ENCODE measurements around the gene RPL38. TPM values are rescaled to one million over a fixed set of nuclear protein-coding genes. Genes with fewer than 3 reads are reported as not detected.

Gene RPL38
- 3,306 TPM for polyA plus RNA-seq (2013, experiment 1 of 2)
- 3,256 TPM for polyA plus RNA-seq (2013, experiment 2 of 2)

DNA sequence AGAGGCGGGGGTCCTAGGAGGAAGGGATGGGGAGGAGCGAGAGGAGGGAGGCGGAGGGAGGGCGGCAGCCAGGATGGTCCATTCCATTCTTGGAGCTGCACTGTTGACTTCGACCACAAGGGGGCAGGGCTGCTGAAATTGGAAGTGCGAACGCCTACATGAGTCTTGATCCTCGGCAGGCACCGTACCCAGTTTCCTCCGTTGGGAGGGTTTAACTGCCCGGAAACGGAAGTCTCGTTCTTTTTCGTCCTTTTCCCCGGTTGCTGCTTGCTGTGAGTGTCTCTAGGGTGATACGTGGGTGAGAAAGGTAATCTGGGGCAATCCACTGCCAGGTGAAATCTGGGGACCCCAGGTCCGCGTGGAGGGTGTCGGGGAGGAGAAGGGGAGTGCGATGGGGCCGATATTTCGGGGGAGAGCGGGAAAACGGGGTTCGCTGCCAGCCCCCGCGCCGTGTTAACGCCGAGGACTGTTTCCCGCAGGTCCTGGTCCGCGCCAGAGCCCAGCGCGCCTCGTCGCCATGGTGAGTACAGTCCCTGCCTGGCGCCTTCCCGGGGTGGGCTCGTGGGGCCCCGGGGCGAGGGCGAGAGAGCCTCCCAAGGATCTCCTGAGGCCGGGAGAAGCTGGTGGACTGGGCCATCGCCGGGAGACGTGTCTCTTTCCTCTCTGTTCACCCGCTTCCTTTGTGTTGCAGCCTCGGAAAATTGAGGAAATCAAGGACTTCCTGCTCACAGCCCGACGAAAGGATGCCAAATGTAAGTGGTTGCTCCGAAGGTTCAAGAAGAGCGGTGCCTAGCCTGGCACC is at the start of gene RPL38:
TSS of gene RPL38 (plus strand) at position 240 of the 802 bp plus-strand sequence. CDS start at position 518, 278 bp downstream.
- peaks cover 24 to 32% of the 10 kb centered on the region in 2 experiments for H3K27me3 ChIP-seq (ENCODE audit: control insufficient read depth in 1 of 2, insufficient read depth in 1 of 2, low read length in 2 of 2)
- peak within 1 kb of the TSS; percentile 84 to 87 for H3K18ac ChIP-seq (ENCODE audit: low read depth in 1 of 2, low read length in 2 of 2)
- peaks cover 28 to 38% of the 10 kb centered on the region in 2 experiments for H3K36me3 ChIP-seq (ENCODE audit: control insufficient read depth in 1 of 2, insufficient read depth in 2 of 2, low read depth in 1 of 2, low read length in 2 of 2)
- peak within 1 kb of the TSS; percentile 13 to 67 for H3K14ac ChIP-seq (ENCODE audit: low read length in 2 of 2)
- H3K9me3 ChIP-seq (ENCODE audit: control insufficient read depth, low read length): no peaks in the 10 kb centered on the region
- no peak within 1 kb of the TSS for H2AK5ac ChIP-seq (ENCODE audit: low read length, severe bottlenecking)
- H3K4ac ChIP-seq (ENCODE audit: low read depth in 1 of 2, low read length in 2 of 2): peak within 1 kb of the TSS; percentile 76 to 92
- peak within 1 kb of the TSS; percentile 80 for H3K4me2 ChIP-seq (ENCODE audit: low read length, poor library complexity, severe bottlenecking)
- H4K8ac ChIP-seq (ENCODE audit: low read length): peak within 1 kb of the TSS; percentile 83
- H2AFZ ChIP-seq (ENCODE audit: low read depth, low read length): peak within 1 kb of the TSS; percentile 5
- H4K91ac ChIP-seq (ENCODE audit: low read length): peak within 1 kb of the TSS; percentile 84
- no peak within 1 kb of the TSS for H2BK15ac ChIP-seq (ENCODE audit: low read depth, poor library complexity, severe bottlenecking)
- peaks cover 18% of the 10 kb centered on the region for H3K4me1 ChIP-seq (ENCODE audit: control insufficient read depth, insufficient read depth, low read depth, low read length)
- H2BK12ac ChIP-seq (ENCODE audit: low read length in 2 of 2): no peak within 1 kb of the TSS
- peak; percentile 98 for DNase-seq
- H3K27ac ChIP-seq (ENCODE audit: low read length, poor library complexity, severe bottlenecking): peak within 1 kb of the TSS; percentile 91
- no peak within 1 kb of the TSS for H2BK5ac ChIP-seq (ENCODE audit: low read depth, low read length, poor library complexity, severe bottlenecking)
- peak within 1 kb of the TSS in 1 of 2 experiments; percentile 23 for H3K23ac ChIP-seq (ENCODE audit: low read length in 2 of 2)
- H3K4me3 ChIP-seq (ENCODE audit: insufficient read depth in 1 of 2, low read depth in 1 of 2, low read length in 2 of 2): peak within 1 kb of the TSS; percentile 77 to 88
- H3K79me1 ChIP-seq (replicated peaks; ENCODE audit: low read length, poor library complexity, severe bottlenecking): peaks cover 3% of the 10 kb centered on the region
- under 1% methylated on average over 53 of the region's 53 CpGs for WGBS
- H3K9ac ChIP-seq (ENCODE audit: low read length): peak within 1 kb of the TSS; percentile 98
- H2BK120ac ChIP-seq (ENCODE audit: low read depth, low read length): no peak within 1 kb of the TSS

DNA sequence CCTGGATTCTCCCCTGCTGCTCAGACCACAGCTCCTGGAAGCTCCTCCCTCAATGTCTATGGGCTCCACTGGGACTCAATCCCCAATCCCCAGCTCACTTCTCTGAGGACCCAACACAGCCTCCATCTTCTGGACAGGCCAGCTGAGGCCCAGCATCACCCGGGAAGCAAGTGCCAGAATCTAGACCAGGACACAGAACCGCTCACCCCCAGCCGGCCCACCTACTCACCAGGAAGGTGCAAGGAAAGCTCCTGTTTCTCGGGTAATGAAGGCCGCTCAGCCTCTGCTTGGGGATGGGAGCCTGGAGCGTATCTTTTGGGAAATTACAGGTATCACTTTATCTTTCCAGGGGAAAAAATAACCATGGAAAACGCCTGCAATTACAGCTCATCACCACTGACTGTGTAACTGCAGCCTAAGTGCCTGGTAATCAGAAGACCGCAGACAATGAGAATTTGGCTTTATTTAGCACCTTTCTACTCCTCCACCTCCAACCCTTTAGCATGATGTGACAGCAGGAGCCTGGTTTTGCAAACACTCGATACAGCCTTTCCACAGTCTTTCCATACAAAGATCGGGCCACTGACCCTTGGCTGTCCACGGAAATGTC is 49.6 kb upstream of the RPL38 start:
- H3K36me3 ChIP-seq (ENCODE audit: control insufficient read depth in 1 of 2, insufficient read depth in 2 of 2, low read depth in 1 of 2, low read length in 2 of 2): no peaks in the 10 kb centered on the region
- H3K4ac ChIP-seq (ENCODE audit: low read depth in 1 of 2, low read length in 2 of 2): no peak overlapping the region
- H3K23ac ChIP-seq (ENCODE audit: low read length in 2 of 2): no peak overlapping the region
- peaks cover 0 to 29% of the 10 kb centered on the region in 2 experiments for H3K27me3 ChIP-seq (ENCODE audit: control insufficient read depth in 1 of 2, insufficient read depth in 1 of 2, low read length in 2 of 2)
- H2AFZ ChIP-seq (ENCODE audit: low read depth, low read length): no peak overlapping the region
- H3K18ac ChIP-seq (ENCODE audit: low read depth in 1 of 2, low read length in 2 of 2): no peak overlapping the region
- no peak overlapping the region for H2BK5ac ChIP-seq (ENCODE audit: low read depth, low read length, poor library complexity, severe bottlenecking)
- H2BK15ac ChIP-seq (ENCODE audit: low read depth, poor library complexity, severe bottlenecking): no peak overlapping the region
- H3K27ac ChIP-seq (ENCODE audit: low read length, poor library complexity, severe bottlenecking): no peak overlapping the region
- H3K9ac ChIP-seq (ENCODE audit: low read length): no peak overlapping the region
- peaks cover 8% of the 10 kb centered on the region for H3K9me3 ChIP-seq (ENCODE audit: control insufficient read depth, low read length)
- no peak overlapping the region for H2BK120ac ChIP-seq (ENCODE audit: low read depth, low read length)
- DNase-seq: no peak
- H3K4me1 ChIP-seq (ENCODE audit: control insufficient read depth, insufficient read depth, low read depth, low read length): no peaks in the 10 kb centered on the region
- H4K8ac ChIP-seq (ENCODE audit: low read length): no peak overlapping the region
- no peak overlapping the region for H2AK5ac ChIP-seq (ENCODE audit: low read length, severe bottlenecking)
- H3K79me1 ChIP-seq (replicated peaks; ENCODE audit: low read length, poor library complexity, severe bottlenecking): no peaks in the 10 kb centered on the region
- no peak overlapping the region for H2BK12ac ChIP-seq (ENCODE audit: low read length in 2 of 2)
- H3K4me2 ChIP-seq (ENCODE audit: low read length, poor library complexity, severe bottlenecking): no peak overlapping the region
- no peak overlapping the region for H3K4me3 ChIP-seq (ENCODE audit: insufficient read depth in 1 of 2, low read depth in 1 of 2, low read length in 2 of 2)
- no peak overlapping the region for H4K91ac ChIP-seq (ENCODE audit: low read length)
- no peak overlapping the region for H3K14ac ChIP-seq (ENCODE audit: low read length in 2 of 2)
- 80% methylated on average over 11 of the region's 11 CpGs for WGBS

DNA sequence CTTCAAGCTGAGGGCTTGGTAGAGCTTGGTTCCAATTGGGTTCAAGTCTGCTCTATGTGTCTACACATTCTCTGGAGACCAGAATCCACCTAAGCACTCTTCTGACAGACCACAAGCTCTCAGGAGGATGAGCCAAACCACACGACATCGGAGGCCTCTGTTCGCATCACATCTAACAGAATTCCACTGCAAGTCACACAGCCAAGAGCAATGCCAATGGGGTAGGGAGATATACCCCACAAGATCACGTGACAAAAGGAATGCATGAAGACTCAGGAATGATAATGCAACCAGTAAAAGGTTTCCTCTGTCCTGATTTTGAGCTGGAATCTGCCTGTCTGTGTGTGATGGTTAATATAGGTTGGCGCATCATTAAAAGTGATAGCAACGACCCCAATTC is 46.6 kb upstream of the RPL38 start:
- Histone ChIP-seq H2BK5ac (ENCODE audit: low read depth, low read length, poor library complexity, severe bottlenecking) (no peak overlapping the region), H3K9ac (ENCODE audit: low read length) (no peak overlapping the region), H2BK15ac (ENCODE audit: low read depth, poor library complexity, severe bottlenecking) (no peak overlapping the region), H4K91ac (ENCODE audit: low read length) (no peak overlapping the region), H3K9me3 (ENCODE audit: control insufficient read depth, low read length) (peaks cover 8% of the 10 kb centered on the region), H3K18ac (ENCODE audit: low read depth in 1 of 2, low read length in 2 of 2) (no peak overlapping the region), H2BK120ac (ENCODE audit: low read depth, low read length) (no peak overlapping the region), H2AFZ (ENCODE audit: low read depth, low read length) (no peak overlapping the region), H3K14ac (ENCODE audit: low read length in 2 of 2) (no peak overlapping the region), H3K27ac (ENCODE audit: low read length, poor library complexity, severe bottlenecking) (no peak overlapping the region), H3K4ac (ENCODE audit: low read depth in 1 of 2, low read length in 2 of 2) (no peak overlapping the region), H3K4me2 (ENCODE audit: low read length, poor library complexity, severe bottlenecking) (no peak overlapping the region), H3K79me1 (replicated peaks; ENCODE audit: low read length, poor library complexity, severe bottlenecking) (no peaks in the 10 kb centered on the region), H3K4me3 (ENCODE audit: insufficient read depth in 1 of 2, low read depth in 1 of 2, low read length in 2 of 2) (no peak overlapping the region), H4K8ac (ENCODE audit: low read length) (no peak overlapping the region), H3K27me3 (ENCODE audit: control insufficient read depth in 1 of 2, insufficient read depth in 1 of 2, low read length in 2 of 2) (peaks cover 0 to 44% of the 10 kb centered on the region in 2 experiments), H3K4me1 (ENCODE audit: control insufficient read depth, insufficient read depth, low read depth, low read length) (no peaks in the 10 kb centered on the region), H3K23ac (ENCODE audit: low read length in 2 of 2) (no peak overlapping the region), H2AK5ac (ENCODE audit: low read length, severe bottlenecking) (no peak overlapping the region), H2BK12ac (ENCODE audit: low read length in 2 of 2) (no peak overlapping the region), H3K36me3 (ENCODE audit: control insufficient read depth in 1 of 2, insufficient read depth in 2 of 2, low read depth in 1 of 2, low read length in 2 of 2) (no peaks in the 10 kb centered on the region)
- DNase-seq: no peak
- WGBS: 84% methylated on average over 6 of the region's 6 CpGs

DNA sequence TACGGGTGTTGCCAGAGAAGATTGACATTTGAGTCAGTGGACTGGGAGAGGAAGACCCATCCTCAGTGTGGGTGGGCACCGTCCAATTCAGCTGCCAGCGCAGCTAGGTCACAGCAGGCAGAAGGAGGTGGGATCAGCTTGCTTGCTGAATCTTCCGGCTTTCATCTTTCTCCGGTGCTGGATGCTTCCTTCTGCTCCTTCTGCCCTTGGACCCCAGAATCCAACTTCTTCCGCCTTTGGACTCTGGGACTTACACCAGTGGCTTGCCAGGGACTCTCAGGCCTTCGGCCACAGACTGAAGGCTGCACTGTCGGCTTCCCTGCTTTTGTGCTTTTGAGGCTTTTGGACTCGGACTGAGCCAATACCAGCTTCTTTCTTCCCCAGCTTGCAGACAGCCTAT is 46.1 kb upstream of the RPL38 start:
- Histone ChIP-seq H4K91ac (ENCODE audit: low read length) (no peak overlapping the region), H3K36me3 (ENCODE audit: control insufficient read depth in 1 of 2, insufficient read depth in 2 of 2, low read depth in 1 of 2, low read length in 2 of 2) (no peaks in the 10 kb centered on the region), H3K4ac (ENCODE audit: low read depth in 1 of 2, low read length in 2 of 2) (no peak overlapping the region), H3K9ac (ENCODE audit: low read length) (no peak overlapping the region), H3K27me3 (ENCODE audit: control insufficient read depth in 1 of 2, insufficient read depth in 1 of 2, low read length in 2 of 2) (peaks cover 0 to 42% of the 10 kb centered on the region in 2 experiments), H3K18ac (ENCODE audit: low read depth in 1 of 2, low read length in 2 of 2) (no peak overlapping the region), H3K14ac (ENCODE audit: low read length in 2 of 2) (no peak overlapping the region), H2BK15ac (ENCODE audit: low read depth, poor library complexity, severe bottlenecking) (no peak overlapping the region), H3K27ac (ENCODE audit: low read length, poor library complexity, severe bottlenecking) (no peak overlapping the region), H2BK12ac (ENCODE audit: low read length in 2 of 2) (no peak overlapping the region), H3K23ac (ENCODE audit: low read length in 2 of 2) (no peak overlapping the region), H3K4me1 (ENCODE audit: control insufficient read depth, insufficient read depth, low read depth, low read length) (no peaks in the 10 kb centered on the region), H4K8ac (ENCODE audit: low read length) (no peak overlapping the region), H2AK5ac (ENCODE audit: low read length, severe bottlenecking) (no peak overlapping the region), H2BK5ac (ENCODE audit: low read depth, low read length, poor library complexity, severe bottlenecking) (no peak overlapping the region), H2AFZ (ENCODE audit: low read depth, low read length) (no peak overlapping the region), H3K79me1 (replicated peaks; ENCODE audit: low read length, poor library complexity, severe bottlenecking) (no peaks in the 10 kb centered on the region), H2BK120ac (ENCODE audit: low read depth, low read length) (no peak overlapping the region), H3K4me3 (ENCODE audit: insufficient read depth in 1 of 2, low read depth in 1 of 2, low read length in 2 of 2) (no peak overlapping the region), H3K9me3 (ENCODE audit: control insufficient read depth, low read length) (peaks cover 8% of the 10 kb centered on the region), H3K4me2 (ENCODE audit: low read length, poor library complexity, severe bottlenecking) (no peak overlapping the region)
- WGBS: 73% methylated on average over 9 of the region's 9 CpGs
- DNase-seq: no peak
